Esophagus squamous epithelium (tissue), 5 donors: ENCODE data around the gene ATG9B. TPM values are rescaled to one million over a fixed set of nuclear protein-coding genes. Genes with fewer than 3 reads are reported as not detected.

Experiments
- DNase-seq: peaks from one replicate; lab custom pipeline; 2025; lab: John Stamatoyannopoulos, UW
- H3K27ac ChIP-seq, 4 donors: fragments of 200-600 bp; sonication (generic); one replicate each; pipeline ENCODE4 v1.5.1; 2016 to 2019; ENCODE audit warnings: mild to moderate bottlenecking in 1 of 4
- H3K27me3 ChIP-seq, 4 donors: fragments of 200-600 bp; sonication (generic); 1 replicate in 3 of 4; 2 replicates in 1 of 4; pipeline versions ENCODE4 v1.5.1 to v1.6.0; 2017 to 2021; ENCODE audit warnings: antibody characterized with exemption in 1 of 4
- H3K36me3 ChIP-seq, 3 donors: fragments of 200-600 bp; sonication (generic); one replicate each; pipeline ENCODE4 v1.5.1; 2016 to 2019
- H3K4me1 ChIP-seq, 3 donors: fragments of 200-600 bp; sonication (generic); one replicate each; pipeline ENCODE4 v1.5.1; 2017 to 2019
- H3K4me3 ChIP-seq, 4 donors: fragments of 200-600 bp; sonication (generic); 1 replicate in 3 of 4; 2 replicates in 1 of 4; pipeline ENCODE4 v1.5.1; 2016 to 2019; ENCODE audit warnings: mild to moderate bottlenecking in 2 of 4, moderate library complexity in 1 of 4
- H3K9me3 ChIP-seq, 3 donors: fragments of 200-600 bp; sonication (generic); one replicate each; pipeline ENCODE4 v1.5.1; 2016 to 2019
- CTCF ChIP-seq, 6 experiments: fragments of 450-650 bp in 4 of 6; fragments of 200-600 bp in 2 of 6; sonication (generic) in 2 of 6; IDR thresholded peaks; one replicate each; pipeline ENCODE4 v1.5.1; 2016 to 2019; ENCODE audit warnings: antibody characterized with exemption in 6 of 6, mild to moderate bottlenecking in 4 of 6, moderate library complexity in 4 of 6
- POLR2A ChIP-seq, 4 donors: fragments of 450-650 bp; IDR thresholded peaks; one replicate each; pipeline ENCODE4 v1.6.1; 2017; ENCODE audit warnings: antibody characterized with exemption in 4 of 4, mild to moderate bottlenecking in 4 of 4, moderate library complexity in 3 of 4
- WGBS, 2 donors: methylation state at CpG; one replicate each; pipeline ENCODE4 v1.1.5; 2018; 5-methylcytosine and 5-hydroxymethylcytosine counted together
- intact Hi-C: fragments of 100-400 bp; cut with DNase I; formaldehyde crosslinking; loops from one replicate; pipeline ENCODE4 v1.15.0; 2022
- total RNA-seq, 4 donors: library from RNA; depleted of rRNA; stranded (reverse); fragments of >200 nt; gene quantifications; one replicate each; pipeline ENCODE4 v1.1.0, GENCODE V29; 2016
- donor health status: DM: yes; HTN: yes; CAD: no.

ATG9B gene
- total RNA-seq, 4 donors from 2014 or later = 1.5 to 45.2 (median 12.8) TPM

GRCh38 chr7:151064993-151065392 is 40.7 kb upstream of the ATG9B start:
- TF ChIP-seq CTCF (IDR thresholded peaks at IDR 0.05) = no peak
- no peak for TF ChIP-seq POLR2A (IDR thresholded peaks at IDR 0.05)
- Histone ChIP-seq H3K27ac (no peak overlapping the region), H3K4me3 (no peak overlapping the region), H3K4me1 (peaks cover 26 to 42% (median 34%) of the 10 kb centered on the region in 3 donors), H3K36me3 (peaks cover 15 to 80% (median 57%) of the 10 kb centered on the region in 3 donors), H3K9me3 (no peaks in the 10 kb centered on the region), H3K27me3 (no peaks in the 10 kb centered on the region)
- intact Hi-C loops = no loop called here
- no peak for DNase-seq
- WGBS, 2 donors = 81 to 100% methylated on average over 3 to 4 of the region's 6 CpGs

- Histone ChIP-seq H3K9me3 (no peaks in the 10 kb centered on the region), H3K36me3 (peaks cover 15 to 75% (median 51%) of the 10 kb centered on the region in 3 donors), H3K27ac (no peak overlapping the region), H3K27me3 (no peaks in the 10 kb centered on the region), H3K4me3 (no peak overlapping the region), H3K4me1 (peaks cover 26 to 44% (median 36%) of the 10 kb centered on the region in 3 donors)
- TF ChIP-seq CTCF (IDR thresholded peaks at IDR 0.05) = no peak
- no peak for TF ChIP-seq POLR2A (IDR thresholded peaks at IDR 0.05)
- WGBS, 2 donors = 80 to 91% methylated on average over 1 to 6 of the region's 18 CpGs
- DNase-seq = no peak
- intact Hi-C loops = no loop called here
Measured at GRCh38 chr7:151064454-151064853, 40.2 kb upstream of the ATG9B start.

- no peak for TF ChIP-seq CTCF (IDR thresholded peaks at IDR 0.05)
- TF ChIP-seq POLR2A (IDR thresholded peaks at IDR 0.05) = no peak
- Histone ChIP-seq H3K36me3 (peaks cover 15 to 62% (median 43%) of the 10 kb centered on the region in 3 donors), H3K4me3 (peak overlapping the region in 2 of 4 donors; percentile 23 to 55), H3K27ac (peak overlapping the region; percentile 47 to 97 (median 84)), H3K9me3 (no peaks in the 10 kb centered on the region), H3K27me3 (no peaks in the 10 kb centered on the region), H3K4me1 (peaks cover 34 to 55% (median 47%) of the 10 kb centered on the region in 3 donors)
- intact Hi-C loops = no loop called here
- DNase-seq = no peak
- WGBS, 2 donors = 33 to 40% methylated on average over 1 to 3 of the region's 11 CpGs
Measured at GRCh38 chr7:151063212-151063561, 38.9 kb upstream of the ATG9B start.

- intact Hi-C loops = no loop called here
- peaks cover 14 to 57% (median 37%) of the 10 kb centered on the region in 3 donors for H3K36me3 ChIP-seq
- H3K4me3 ChIP-seq = peak overlapping the region in 2 of 4 donors; percentile 23 to 55
- no peak for DNase-seq
- TF ChIP-seq POLR2A (IDR thresholded peaks at IDR 0.05) = no peak
- TF ChIP-seq CTCF (IDR thresholded peaks at IDR 0.05) = no peak
- H3K4me1 ChIP-seq = peaks cover 34 to 56% (median 47%) of the 10 kb centered on the region in 3 donors
- no peaks in the 10 kb centered on the region for H3K9me3 ChIP-seq
- 65 to 73% methylated on average over 12 of the region's 43 CpGs for WGBS, 2 donors
- H3K27ac ChIP-seq = peak overlapping the region; percentile 47 to 97 (median 84)
- no peaks in the 10 kb centered on the region for H3K27me3 ChIP-seq
Measured at GRCh38 chr7:151062399-151063211, 38.3 kb upstream of the ATG9B start.

- Histone ChIP-seq H3K27me3 (no peaks in the 10 kb centered on the region), H3K4me3 (peak overlapping the region in 2 of 4 donors; percentile 23 to 55), H3K9me3 (no peaks in the 10 kb centered on the region), H3K4me1 (peaks cover 37 to 60% (median 52%) of the 10 kb centered on the region in 3 donors), H3K36me3 (peaks cover 10 to 51% (median 31%) of the 10 kb centered on the region in 3 donors), H3K27ac (peak overlapping the region in 3 of 4 donors; percentile 72 to 97 (median 96))
- TF ChIP-seq CTCF (IDR thresholded peaks at IDR 0.05) = no peak
- TF ChIP-seq POLR2A (IDR thresholded peaks at IDR 0.05) = no peak
- WGBS, 2 donors = 69 to 89% methylated on average over 3 to 8 of the region's 11 CpGs
- no peak for DNase-seq
- intact Hi-C loops = no loop called here
Measured at GRCh38 chr7:151062111-151062398, 37.8 kb upstream of the ATG9B start.
